Posterior cingulate gyrus (tissue), 11 donors: ENCODE results near the gene TPT1.
A peak's percentile ranks its signal among the peaks of the same experiment; 100 is the strongest.
"Not testable (repeated sequence)": the region's sequence is repeated elsewhere in the genome, so short reads cannot be mapped to it uniquely, and the experiment has no call there.

Experiments
- DNase-seq, 10 donors: peaks; one replicate each; pipeline versions ENCODE4 v3.0.0 to v3.0.0-alpha.2; 2020 to 2021; ENCODE audit warnings: mixed read lengths in 3 of 10
- intact Hi-C: fragments of 100-400 bp; cut with DNase I; formaldehyde crosslinking; loops from one replicate; pipeline ENCODE4 v1.15.1; 2023

The TPT1 gene

DNA sequence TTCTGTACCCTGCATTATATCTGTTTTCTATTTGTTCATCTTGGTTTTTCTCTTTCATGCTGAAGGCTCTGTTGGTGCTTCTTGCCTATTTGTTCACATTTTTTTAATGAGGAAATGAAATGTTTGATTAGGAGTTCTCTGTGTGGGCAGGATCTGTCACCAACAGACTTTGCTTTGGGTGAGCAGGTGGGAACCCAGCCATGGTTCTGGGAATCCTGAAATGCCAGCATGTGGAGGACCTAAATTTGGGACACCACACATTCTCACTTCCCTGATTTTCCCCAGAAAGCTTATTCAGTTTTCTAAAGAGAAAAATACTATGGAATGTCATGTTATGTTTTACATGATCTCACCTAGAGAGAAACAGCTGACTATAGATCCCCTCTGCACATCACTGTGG lies 34.0 kb downstream of the TPT1 start:
- intact Hi-C loops: no loop called here
- DNase-seq: peak in 2 of 10 donors; percentile 28 to 36

DNA sequence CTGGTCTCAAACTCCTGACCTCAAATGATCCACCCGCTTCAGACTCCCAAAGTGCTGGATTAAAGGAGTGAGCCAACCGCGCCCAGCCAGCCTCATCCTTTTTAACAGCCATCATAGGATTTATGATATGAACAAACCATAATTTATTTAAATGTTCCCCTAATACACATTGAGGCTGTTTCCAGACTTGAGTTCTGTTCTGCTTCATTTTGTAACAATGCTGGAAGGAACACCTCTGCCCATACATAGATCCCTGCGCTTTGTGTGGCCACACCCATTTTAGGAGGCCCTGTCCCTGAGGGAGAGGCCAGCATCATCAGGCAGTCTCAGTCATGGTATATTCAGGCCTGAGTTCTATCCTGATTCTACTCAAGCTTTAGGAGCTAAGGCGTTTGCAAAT lies 35.9 kb downstream of the TPT1 start:
- intact Hi-C loops: no loop called here
- DNase-seq: no peak

DNA sequence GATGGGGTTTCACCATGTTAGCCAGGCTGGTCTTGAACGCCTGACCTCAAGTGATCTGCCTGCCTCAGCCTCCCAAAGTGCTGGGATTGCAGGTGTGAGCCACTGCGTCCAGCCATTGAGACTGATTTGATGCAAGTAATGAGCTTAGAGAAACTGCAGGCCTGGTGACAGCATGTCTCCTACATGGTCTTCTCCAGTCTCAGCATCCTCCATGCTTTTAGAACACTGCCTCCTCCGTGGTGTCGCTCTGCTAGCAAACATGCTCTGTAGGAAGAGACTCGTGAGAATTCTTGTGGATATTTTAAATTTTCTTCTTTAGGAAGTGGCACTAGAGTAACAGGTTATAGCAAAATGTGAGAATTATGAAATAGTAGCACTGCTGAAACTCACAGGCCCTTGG lies 37.1 kb downstream of the TPT1 start:
- peak in 4 of 10 donors; percentile 26 to 87 (median 36) for DNase-seq
- intact Hi-C loops: no loop called here

DNA sequence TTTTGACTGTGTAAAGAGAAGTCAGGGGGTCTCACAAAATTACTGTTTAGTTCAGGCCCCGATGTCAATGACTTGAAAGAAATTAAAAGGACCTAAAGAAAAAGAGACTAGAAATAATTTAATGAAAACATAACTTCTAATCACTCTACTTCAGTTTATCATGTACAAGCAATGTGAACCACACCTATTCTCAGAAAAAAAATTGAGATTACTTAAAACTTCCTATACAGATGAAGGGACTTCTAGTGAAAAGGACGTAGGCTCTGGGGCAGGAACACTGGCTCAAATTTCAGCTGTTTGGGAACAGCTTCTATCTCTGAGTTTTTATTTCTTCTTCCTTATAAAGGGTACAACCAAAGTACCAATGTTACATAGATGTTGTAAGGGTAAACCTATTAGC lies 38.0 kb downstream of the TPT1 start:
- intact Hi-C loops: no loop called here
- DNase-seq: no peak

DNA sequence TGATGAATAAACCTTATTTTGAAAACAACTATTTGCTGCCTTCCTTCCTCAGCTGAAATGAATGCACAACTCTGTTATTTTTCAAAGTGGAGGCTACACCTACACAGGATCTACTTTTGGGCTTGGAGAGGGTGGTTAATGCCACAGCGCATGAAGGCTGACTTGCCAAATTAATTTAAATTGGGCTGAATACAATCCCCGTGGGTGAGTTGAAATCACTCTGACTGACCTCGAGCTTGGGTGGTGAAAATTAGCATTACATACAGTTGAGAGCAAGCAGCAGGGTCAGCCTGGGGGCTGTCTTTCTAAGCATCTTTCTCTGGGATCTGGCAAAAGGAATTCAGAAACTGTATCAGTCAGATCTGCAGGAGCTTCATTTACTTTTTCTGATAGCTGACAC lies 38.5 kb downstream of the TPT1 start:
- intact Hi-C loops: no loop called here
- no peak for DNase-seq

DNA sequence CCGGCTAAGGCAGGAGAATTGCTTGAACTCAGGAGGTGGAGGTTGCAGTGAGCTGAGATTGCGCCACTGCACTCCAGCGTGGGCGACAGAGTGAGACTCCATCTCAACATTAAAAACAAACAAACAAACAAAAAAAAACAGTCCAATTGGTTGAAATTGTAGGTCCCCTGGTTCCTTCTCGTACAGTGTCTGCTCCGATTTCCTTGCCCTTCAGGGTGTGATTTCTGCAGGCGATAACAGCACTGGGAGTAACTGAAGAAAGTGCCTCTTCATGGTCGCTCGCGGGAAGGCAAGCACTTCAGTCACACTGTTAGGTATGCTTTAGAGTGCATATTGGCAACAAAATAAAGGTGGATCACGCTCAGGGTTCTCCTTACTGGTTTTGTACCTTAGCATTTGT lies 39.7 kb downstream of the TPT1 start:
- intact Hi-C loops: no loop called here
- no peak for DNase-seq

DNA sequence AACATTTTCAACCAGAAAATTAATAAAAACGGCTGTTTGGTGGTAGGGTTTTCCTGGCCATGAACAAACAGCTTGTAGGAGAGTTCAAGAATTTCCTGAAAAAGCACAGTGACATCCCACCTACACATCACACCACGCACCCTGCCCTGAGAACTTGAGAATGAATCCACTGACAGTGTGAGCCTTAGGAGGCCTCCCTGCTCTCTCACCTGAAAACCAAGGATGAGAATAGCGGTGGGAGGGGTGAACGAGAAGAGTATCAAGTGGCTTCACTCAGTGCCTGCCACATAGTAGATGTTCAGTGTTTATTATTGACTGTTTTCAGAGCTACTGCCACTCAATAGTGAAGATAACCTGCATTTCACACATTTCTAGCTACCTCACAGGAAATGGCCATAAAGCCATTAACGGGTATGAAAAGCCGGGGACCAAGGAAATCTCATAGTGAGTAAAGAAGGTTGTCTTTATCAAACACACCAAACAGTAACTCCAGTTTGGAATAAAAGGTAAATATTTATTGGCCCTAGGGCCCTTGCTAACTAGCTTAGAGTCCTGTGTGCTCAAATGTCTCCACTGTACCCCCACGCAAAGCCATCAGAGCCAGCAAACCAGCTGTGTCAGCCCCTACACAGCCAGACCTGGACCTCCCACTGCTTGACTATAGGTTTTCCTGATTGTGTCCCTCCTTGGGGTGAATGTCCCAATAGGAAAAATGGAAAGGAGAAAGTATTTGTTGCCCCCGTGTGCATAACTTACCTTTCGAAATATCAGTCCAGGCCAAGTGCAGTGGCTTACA lies 40.6 kb downstream of the TPT1 start:
- intact Hi-C loops: no loop called here
- no peak for DNase-seq

DNA sequence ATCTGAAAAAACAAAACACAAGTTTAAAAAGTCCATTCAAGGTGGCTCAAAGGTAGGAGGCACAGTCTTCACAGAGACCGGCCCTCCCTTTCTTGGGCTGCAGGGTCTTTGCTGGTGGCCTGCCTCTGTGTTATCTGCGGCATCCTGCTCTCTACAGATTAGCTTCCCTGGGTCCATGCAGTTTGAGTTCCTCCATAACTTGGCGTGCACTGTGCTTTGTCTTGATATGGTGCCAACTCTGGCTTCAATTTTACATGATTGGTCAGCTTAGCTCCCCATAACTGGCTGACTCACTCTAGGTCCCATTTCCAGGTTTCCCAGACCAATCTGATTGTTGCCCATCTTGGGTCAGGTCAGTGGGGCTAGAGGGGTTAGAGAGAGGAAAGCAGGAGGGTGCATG lies 41.8 kb downstream of the TPT1 start:
- intact Hi-C loops: no loop called here
- no peak for DNase-seq

DNA sequence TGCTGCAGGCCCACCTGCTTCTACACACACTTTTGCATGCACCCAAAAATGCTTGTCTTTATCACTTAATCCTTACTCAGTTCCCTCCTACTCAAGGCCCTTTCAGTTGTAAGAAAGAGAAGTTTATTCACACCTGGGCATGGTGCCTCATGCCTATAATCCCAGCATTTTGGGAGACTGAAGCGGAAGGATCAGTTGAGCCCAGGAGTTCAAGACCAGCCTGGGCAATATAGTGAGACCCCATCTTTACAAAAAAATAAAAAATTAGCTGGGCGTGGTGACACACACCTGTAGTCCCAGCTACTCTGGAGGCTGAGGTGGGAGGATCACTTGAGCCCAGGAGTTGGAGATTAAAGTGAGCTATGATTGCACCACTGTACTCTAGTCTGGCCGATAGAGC lies 42.4 kb downstream of the TPT1 start:
- intact Hi-C loops, DNase-seq: not testable (repeated sequence)

DNA sequence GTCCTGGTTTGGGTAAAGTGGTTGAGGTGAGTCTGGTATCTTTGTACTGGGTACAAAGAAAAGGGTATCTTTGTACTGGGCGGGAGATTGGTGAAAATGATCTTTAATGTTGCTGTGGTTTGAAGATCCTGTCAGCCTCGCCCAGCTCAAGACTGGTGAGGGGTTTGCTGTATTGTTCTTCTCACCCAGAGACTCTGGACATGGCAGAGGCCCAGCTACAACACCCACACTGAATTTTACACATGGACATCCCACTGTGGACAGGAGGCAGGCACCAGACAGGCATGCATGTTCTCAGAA lies 42.8 kb downstream of the TPT1 start:
- DNase-seq: no peak
- intact Hi-C loops: no loop called here

DNA sequence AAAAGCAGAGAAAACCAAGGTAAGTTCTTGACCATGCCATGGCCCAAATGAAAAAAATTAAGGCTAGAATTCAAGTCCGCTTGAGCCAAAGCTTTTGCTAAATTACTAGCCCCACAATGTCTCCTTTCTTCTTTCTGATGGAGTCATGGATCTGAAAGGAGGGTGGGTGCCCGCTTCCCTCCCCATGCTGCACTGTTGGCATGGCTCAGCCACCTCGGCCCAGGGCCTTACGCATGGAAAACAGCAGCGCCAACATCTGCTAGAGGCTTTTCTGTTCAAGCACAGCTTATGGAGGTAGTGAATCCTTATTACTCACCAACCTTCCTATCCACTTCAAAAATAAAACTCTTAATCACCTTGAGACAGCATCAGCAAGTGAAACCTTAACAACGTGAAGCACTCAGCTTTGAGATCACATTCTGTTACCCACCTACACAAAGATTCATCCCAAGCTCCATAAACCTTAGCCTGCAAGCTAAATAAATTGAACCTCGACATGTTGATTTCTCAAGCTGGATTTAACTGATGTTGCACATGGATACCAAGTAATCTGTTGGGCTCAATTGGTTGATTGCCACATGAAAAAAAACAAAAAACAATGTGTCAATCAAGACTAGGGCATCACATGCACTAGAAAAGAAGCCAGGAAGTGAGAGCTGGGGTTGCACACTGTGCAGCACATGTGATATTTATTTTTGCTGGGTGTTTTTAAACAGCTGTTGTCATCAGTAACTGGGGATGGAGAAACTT lies 43.4 kb downstream of the TPT1 start:
- intact Hi-C loops: no loop called here
- DNase-seq: peak in 2 of 10 donors; percentile 43 to 85

DNA sequence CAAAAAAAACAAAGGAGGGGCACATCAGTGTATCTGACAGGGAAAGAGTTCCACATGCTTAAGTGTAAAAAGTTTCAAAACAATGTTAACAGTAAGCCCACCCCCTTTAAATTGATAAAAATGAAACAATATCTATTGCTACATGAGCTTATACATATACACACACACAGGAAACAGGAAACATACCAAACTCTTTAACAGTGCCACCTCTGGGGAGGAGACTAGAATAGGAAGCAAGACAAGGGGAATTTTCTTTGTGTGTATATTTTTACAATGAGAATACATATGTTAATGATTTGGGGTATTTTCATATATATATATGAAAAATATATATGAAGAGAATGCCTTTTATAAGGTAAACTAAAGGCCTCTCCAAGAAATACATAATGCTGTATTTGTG lies 44.7 kb downstream of the TPT1 start:
- intact Hi-C loops: no loop called here
- DNase-seq: no peak

DNA sequence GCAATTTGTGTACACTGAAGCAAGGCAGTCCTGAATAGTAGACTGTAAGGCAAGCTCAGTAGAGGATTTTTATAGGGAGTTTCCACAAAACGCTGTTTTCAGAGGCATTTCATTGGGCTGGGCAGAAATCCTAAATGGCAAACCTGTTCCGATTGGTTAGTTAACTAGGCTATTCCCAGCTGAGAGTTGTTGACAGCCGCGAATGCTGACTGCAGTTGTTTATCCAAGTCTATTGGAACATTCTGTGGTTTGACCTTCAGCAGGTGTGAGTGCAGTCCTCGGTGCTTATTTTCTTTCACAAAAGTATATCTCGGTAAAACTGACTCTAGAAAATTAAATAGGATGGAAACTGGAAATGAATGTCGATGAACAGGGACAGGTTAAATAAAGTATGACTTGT lies 45.4 kb downstream of the TPT1 start:
- no peak for DNase-seq
- intact Hi-C loops: no loop called here

DNA sequence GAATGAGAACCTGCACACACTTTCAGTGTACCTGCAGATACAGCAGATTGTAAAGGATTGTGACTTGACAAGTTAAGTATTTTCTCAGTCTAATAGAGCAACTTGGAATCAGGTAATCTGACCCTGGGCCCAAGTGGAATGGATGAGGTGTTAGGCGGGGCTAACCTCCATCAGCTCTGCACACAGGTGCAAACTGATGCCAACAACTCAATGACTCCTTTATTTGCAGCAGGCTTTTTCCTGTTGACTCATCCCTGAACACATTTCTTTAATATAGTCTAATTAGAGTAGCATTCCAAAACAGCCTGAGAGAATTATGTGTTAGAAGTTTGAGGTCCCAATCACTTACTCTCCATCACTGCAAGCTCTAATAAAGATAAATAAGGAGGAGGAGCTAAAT lies 48.8 kb downstream of the TPT1 start:
- no peak for DNase-seq
- intact Hi-C loops: no loop called here

DNA sequence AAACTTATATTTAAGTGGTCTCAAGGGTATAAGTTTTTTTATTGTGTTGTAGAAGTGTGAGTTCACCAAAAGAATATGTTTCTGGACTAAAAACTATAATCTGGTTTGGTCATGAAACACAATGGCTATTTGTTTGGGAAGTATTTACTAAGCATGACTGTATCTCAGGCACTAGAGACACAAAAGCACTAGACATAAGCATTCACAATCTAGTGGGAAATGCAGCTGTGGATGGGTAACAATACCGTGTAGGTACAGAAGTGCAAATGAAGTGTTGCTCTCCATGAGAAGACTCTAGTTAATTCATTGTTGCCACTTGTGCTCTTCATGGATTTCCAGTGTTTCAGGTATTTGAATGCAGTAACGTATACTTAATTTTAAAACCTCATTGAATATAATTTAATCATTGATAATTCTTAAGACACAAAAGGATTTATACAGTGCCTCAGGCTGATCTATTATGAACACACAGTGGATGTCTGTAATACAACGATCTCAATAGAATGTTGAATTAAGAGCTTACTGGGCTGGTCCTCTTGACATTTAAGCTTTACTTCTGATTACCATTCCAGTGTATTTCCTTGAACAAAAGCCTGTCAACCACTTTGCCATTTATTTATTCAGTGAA lies 50.9 kb downstream of the TPT1 start:
- no peak for DNase-seq
- intact Hi-C loops: no loop called here
